Naive B cell (primary cell): ENCODE measurements around the gene CCDC70. TPM values are rescaled to one million over a fixed set of nuclear protein-coding genes. Genes with fewer than 3 reads are reported as not detected.

Experiments used
- ATAC-seq, 2 donors: fragments of 150-1000 bp; cut with Tn5 transposase; 2 replicates each; pipeline ENCODE4 v1.10.0; 2021; ENCODE audit warnings: low read depth in 2 of 2, mild to moderate bottlenecking in 2 of 2, moderate library complexity in 2 of 2
- DNase-seq: peaks from one replicate; pipeline ENCODE4 v3.0.0; 2022
- H3K27ac Mint-ChIP-seq, 6 donors: one replicate each; pipeline ENCODE4 v1.8.0; 2020 to 2022; ENCODE audit warnings: mild to moderate bottlenecking in 6 of 6, mixed read lengths in 6 of 6, moderate library complexity in 5 of 6, inconsistent platforms in 2 of 6
- H3K27me3 Mint-ChIP-seq, 3 donors: one replicate each; pipeline ENCODE4 v1.8.0; 2021 to 2022; ENCODE audit warnings: mixed read lengths in 3 of 3, mild to moderate bottlenecking in 1 of 3
- H3K36me3 Mint-ChIP-seq, 2 donors: one replicate each; pipeline ENCODE4 v1.8.0; 2020 to 2022; ENCODE audit warnings: mixed read lengths in 2 of 2, inconsistent platforms in 1 of 2, mild to moderate bottlenecking in 1 of 2
- H3K4me1 Mint-ChIP-seq, 3 donors: one replicate each; pipeline ENCODE4 v1.8.0; 2020 to 2022; ENCODE audit warnings: mixed read lengths in 3 of 3, inconsistent platforms in 1 of 3, mild to moderate bottlenecking in 1 of 3, moderate library complexity in 1 of 3
- H3K4me3 Mint-ChIP-seq, 8 donors: one replicate each; pipeline ENCODE4 v1.8.0; 2020 to 2022; ENCODE audit warnings: mild to moderate bottlenecking in 8 of 8, mixed read lengths in 8 of 8, moderate library complexity in 8 of 8, inconsistent platforms in 2 of 8
- H3K9me3 Mint-ChIP-seq, 7 donors: one replicate each; pipeline ENCODE4 v1.8.0; 2020 to 2022; ENCODE audit warnings: mixed read lengths in 7 of 7, mild to moderate bottlenecking in 5 of 7, inconsistent platforms in 2 of 7, moderate library complexity in 1 of 7
- polyA plus RNA-seq, 6 donors: library from polyadenylated mRNA; unstranded; fragments of 300-500 nt; fragmentation: Illumina TruSeq; gene quantifications; one replicate each; pipeline ENCODE4 v1.2.3, GENCODE V29; 2021; ENCODE audit warnings: low read depth in 6 of 6

The CCDC70 gene
- not detected for polyA plus RNA-seq

DNA sequence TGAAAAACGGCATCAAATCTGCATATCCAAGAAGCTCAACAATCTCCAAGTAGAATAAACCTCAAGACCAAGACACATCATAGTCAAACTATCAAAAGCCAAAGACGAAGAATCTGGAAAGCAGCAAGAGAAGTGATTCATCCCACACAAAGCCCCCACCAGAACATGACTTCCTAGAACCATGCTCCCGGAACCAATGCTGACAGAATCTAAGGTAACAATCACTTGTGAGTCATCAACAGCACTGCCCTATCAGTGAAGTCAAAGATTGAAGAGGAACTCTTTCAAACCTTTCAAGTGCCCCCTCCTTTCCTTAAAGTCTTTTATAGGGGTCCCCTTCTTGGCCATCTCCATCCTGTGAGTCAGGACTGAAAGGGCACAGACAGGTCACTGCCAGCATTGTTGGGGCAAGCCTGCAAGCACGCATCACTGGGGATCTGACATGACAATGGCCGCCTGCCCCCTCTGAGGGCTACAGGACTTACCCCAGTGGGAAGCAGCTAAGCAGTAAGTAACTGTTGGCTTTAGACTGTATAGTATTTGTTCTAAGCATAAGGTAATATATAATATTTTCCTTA is at the start of gene CCDC70:
Gene CCDC70 (plus strand): TSS at position 247 of the 578 bp plus-strand sequence. CDS start 3,443 bp downstream, outside the sequence.
- DNase-seq (no peak), ATAC-seq (no peak)
- no peaks in the 10 kb centered on the region for H3K36me3 Mint-ChIP-seq
- H3K27ac Mint-ChIP-seq = no peak within 1 kb of the TSS
- H3K27me3 Mint-ChIP-seq = peaks cover 0 to 13% (median 0%) of the 10 kb centered on the region in 3 donors
- no peaks in the 10 kb centered on the region for H3K4me1 Mint-ChIP-seq
- peak within 1 kb of the TSS in 2 of 8 donors; percentile 7 to 26 for H3K4me3 Mint-ChIP-seq
- H3K9me3 Mint-ChIP-seq = no peaks in the 10 kb centered on the region

DNA sequence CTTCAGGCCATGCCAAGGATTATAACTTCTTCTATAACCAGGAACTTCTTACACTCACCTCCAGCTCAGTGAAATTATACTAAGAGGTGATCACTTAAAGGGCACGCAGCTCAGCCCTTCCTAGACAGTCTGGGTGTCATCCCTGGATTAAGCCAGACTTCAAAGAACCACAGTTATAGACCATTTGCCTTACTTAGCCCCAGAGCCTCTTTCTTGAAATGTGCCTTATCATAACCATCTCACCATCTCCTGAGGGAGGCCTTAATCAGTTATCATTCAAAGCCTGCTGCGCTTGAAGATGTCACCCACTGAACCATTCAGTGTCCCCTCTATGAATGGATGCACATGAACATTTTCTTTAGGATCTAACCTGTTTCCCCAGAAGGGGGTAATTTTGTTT is 47.7 kb upstream of the CCDC70 start:
- H3K36me3 Mint-ChIP-seq = no peaks in the 10 kb centered on the region
- peak overlapping the region in 2 of 6 donors; percentile 63 to 68 for H3K27ac Mint-ChIP-seq
- H3K9me3 Mint-ChIP-seq = peaks cover 0 to under 1% (median 0%) of the 10 kb centered on the region in 7 donors
- peaks cover 20 to 38% (median 24%) of the 10 kb centered on the region in 3 donors for H3K4me1 Mint-ChIP-seq
- DNase-seq = no peak
- no peak for ATAC-seq
- no peaks in the 10 kb centered on the region for H3K27me3 Mint-ChIP-seq
- no peak overlapping the region for H3K4me3 Mint-ChIP-seq

DNA sequence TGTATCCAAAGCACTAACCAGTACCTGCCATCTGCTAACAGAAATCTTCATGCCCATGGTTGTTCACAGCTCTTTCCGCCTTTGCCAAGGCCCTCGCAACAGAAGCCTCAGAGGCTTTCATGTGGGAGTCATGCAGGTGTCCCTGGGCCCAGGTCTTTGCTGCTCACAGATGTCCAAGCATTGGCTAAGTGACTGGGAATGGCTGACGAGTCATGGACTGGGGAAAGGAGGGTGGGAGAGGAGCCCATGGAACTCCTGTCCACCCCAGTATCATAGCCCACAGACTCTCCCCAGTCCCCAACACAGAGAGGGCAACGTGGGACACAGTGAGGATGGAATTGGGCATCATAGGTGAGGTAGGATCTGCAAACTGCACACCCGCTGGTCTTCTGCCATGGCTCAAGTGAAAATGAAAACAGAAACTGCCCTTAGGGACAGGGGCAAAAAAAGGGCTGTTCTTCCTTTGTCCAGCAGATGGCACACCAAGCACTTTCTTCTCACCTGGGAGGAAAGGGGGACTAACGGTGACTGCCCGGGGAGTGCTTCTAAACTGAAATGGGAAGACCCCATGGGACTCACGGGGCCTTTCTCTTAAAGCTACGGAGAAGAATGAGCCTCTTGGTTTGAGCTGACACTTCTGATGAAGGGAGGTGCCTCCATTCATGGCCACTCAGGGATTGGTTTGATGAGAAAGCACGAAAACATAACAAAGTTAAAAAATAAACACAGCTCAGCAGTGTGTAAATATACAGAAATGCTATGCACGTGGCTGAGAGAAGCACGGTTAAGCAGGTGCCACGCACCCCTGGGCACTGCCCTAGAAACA is 46.7 kb upstream of the CCDC70 start:
- Mint-ChIP-seq H3K36me3 (no peaks in the 10 kb centered on the region), H3K27me3 (no peaks in the 10 kb centered on the region), H3K9me3 (no peaks in the 10 kb centered on the region), H3K4me3 (peak overlapping the region in 5 of 8 donors; percentile 28 to 71 (median 48)), H3K27ac (peak overlapping the region in 4 of 6 donors; percentile 44 to 64 (median 58)), H3K4me1 (peaks cover 28 to 48% (median 30%) of the 10 kb centered on the region in 3 donors)
- ATAC-seq = peak; percentile 89 to 90
- DNase-seq = peak; percentile 79

DNA sequence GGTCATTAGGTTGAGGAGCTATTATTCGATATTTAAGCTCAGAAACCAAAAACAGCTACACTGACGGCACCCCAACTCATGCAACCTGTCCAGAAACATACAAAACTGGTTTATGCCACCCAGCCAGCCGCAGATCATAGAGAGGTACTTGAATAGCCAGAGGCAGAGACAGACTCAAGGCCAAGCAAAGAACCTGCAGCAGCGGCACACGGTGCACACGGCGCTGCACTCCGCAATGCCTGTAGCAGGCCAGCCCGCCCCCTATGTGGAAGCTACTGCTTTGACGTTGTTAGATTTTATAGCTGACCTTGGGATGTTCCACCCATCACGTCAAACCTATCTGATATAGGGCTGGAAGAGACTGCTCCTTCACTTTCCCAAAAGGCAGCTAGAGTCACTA is 45.9 kb upstream of the CCDC70 start:
- Mint-ChIP-seq H3K4me3 (no peak overlapping the region), H3K36me3 (no peaks in the 10 kb centered on the region), H3K4me1 (peaks cover 28 to 54% (median 38%) of the 10 kb centered on the region in 3 donors), H3K27ac (no peak overlapping the region), H3K27me3 (no peaks in the 10 kb centered on the region), H3K9me3 (no peaks in the 10 kb centered on the region)
- no peak for ATAC-seq
- DNase-seq = no peak

DNA sequence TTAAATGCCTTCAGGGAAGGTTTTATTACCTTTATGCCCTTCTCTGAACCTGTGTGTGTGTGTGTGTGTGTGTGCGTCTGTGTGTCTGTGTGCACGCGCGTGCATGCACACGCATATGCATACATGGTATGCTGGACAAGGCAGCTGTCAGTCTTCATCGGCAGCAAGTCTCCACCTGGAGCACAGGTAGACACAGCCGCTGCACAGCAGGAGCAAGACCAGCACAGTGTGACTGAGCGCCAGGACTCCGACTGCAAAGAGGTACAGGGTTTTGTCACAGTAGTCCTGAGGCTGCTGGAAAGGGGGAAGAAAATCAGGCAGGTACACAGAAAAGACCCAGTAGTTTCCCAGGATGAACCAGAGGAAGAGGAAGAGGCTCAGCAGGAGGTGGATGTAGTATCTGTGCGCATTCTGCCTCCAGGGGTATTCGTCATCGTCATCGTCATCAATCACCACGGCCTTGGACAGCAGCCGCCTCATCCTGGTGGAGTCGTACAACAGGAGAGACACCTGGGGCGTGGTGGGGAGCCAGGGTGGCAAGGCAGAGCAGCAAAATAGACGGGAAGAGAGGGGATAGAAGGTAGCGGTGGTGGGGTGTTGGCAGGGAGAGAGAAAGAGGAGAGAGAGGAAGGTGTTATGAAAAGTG is 45.0 kb upstream of the CCDC70 start:
- no peaks in the 10 kb centered on the region for H3K9me3 Mint-ChIP-seq
- peaks cover 30 to 54% (median 44%) of the 10 kb centered on the region in 3 donors for H3K4me1 Mint-ChIP-seq
- ATAC-seq = no peak
- H3K27me3 Mint-ChIP-seq = no peaks in the 10 kb centered on the region
- no peaks in the 10 kb centered on the region for H3K36me3 Mint-ChIP-seq
- peak overlapping the region in 3 of 6 donors; percentile 15 to 29 (median 17) for H3K27ac Mint-ChIP-seq
- no peak overlapping the region for H3K4me3 Mint-ChIP-seq
- no peak for DNase-seq

DNA sequence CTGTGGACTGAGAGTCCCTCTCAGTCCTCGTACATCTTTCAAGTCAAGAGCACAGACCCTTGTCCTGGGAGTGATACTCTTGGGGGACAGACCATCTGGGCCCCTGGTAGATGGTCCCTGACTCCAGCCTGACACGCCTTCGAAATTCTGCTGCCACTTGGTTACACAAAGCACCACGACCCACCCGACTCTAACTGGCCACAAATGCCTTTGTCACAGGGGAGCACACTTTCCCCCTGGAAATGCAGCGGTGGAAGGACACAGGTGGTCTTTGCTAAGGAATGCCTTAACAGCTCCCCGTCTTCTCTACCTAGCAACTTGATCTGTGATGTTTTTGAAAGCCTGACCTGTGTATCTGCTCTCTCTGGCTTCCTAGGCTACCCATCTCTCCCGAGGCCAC is 44.1 kb upstream of the CCDC70 start:
- no peak for ATAC-seq
- DNase-seq = no peak
- Mint-ChIP-seq H3K27ac (peak overlapping the region in 1 of 6 donors; percentile 69), H3K4me1 (peaks cover 33 to 58% (median 49%) of the 10 kb centered on the region in 3 donors), H3K4me3 (no peak overlapping the region), H3K36me3 (no peaks in the 10 kb centered on the region), H3K9me3 (no peaks in the 10 kb centered on the region), H3K27me3 (no peaks in the 10 kb centered on the region)

DNA sequence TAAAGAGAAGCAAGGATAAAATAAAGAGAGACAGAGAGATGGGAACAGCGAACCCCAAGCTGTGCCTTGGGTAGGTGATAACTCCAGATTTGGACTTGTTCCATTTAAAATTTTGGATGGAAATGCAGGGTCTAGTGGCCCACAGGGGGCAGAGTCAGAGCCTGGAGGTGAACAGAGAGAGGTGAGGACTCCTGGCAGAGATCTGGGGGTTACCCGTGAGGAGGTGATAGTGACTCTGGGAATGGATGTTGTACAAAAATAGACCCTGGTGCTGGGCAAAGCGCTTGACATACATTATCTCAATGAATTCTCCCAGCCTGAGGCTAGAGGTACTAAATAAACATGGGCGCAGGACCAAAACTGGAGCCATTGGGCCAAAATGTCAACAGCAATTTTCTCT is 43.5 kb upstream of the CCDC70 start:
- Mint-ChIP-seq H3K4me1 (peaks cover 35 to 63% (median 51%) of the 10 kb centered on the region in 3 donors), H3K27ac (no peak overlapping the region), H3K9me3 (no peaks in the 10 kb centered on the region), H3K4me3 (no peak overlapping the region), H3K36me3 (no peaks in the 10 kb centered on the region), H3K27me3 (no peaks in the 10 kb centered on the region)
- ATAC-seq = no peak
- no peak for DNase-seq

DNA sequence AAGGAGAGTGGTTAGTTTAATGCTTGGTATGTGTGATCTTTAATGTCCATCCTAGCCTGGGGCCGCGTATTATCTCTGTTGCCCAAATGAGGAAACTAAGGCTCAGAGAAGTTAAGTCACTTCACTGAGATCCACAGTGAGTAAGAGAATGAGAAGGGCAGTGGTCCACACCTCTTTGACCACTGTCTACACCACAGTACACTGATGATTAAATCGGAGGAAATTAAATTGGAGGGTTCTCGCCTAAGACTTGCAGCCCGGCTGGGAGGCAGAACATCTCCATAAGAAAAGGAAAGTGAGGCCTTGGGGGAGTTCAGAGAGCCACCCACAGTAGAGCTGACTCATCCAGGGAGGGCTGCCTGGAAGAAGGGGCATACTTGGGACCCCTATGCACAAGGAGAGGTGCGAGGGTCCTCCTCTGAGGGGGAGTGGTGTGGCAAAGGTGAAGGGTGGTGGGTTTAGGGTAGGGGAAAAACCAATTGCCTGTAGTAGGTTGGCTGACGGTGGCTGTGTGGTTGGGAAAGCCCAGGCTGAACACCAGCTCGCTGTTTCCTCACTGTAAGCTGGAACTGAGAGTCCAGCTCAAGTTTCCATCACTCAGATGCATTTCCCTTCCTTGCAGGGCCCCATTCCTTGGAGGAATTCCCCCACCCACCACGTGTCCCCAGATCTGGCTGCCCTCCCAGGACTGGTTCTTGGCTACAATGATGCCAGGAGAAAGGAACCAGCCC is 42.8 kb upstream of the CCDC70 start:
- Mint-ChIP-seq H3K27me3 (no peaks in the 10 kb centered on the region), H3K4me3 (no peak overlapping the region), H3K36me3 (no peaks in the 10 kb centered on the region)

DNA sequence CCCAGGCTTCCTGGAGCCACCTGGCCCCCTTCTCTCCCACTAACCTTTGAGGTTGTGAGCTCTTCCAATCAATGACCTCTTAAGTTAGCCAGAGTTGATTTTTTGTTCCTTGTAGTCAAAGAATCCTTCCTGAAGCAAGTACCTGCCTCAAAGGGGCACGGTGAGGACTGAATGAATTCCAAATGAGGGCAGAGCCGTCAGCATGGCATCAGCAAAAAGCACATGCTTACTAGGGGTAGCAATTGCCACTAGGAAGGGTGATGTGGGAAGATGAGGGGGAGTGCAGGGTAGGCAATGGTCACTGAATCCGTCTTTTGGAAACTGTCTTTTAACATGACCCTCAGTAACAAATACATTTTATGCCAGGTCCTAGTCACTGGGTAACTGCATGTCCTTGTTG is 42.2 kb upstream of the CCDC70 start:
- peak overlapping the region in 1 of 6 donors; percentile 91 for H3K27ac Mint-ChIP-seq
- no peak overlapping the region for H3K4me3 Mint-ChIP-seq
- H3K36me3 Mint-ChIP-seq = no peaks in the 10 kb centered on the region
- ATAC-seq = no peak
- no peaks in the 10 kb centered on the region for H3K27me3 Mint-ChIP-seq
- H3K4me1 Mint-ChIP-seq = peaks cover 38 to 68% (median 57%) of the 10 kb centered on the region in 3 donors
- H3K9me3 Mint-ChIP-seq = no peaks in the 10 kb centered on the region
- DNase-seq = no peak

More for the DNA sequence above, 42.8 kb upstream of the CCDC70 start:
- Mint-ChIP-seq H3K9me3 (no peaks in the 10 kb centered on the region), H3K4me1 (peaks cover 35 to 64% (median 51%) of the 10 kb centered on the region in 3 donors), H3K27ac (peak overlapping the region in 3 of 6 donors; percentile 49 to 91 (median 56))
- ATAC-seq (no peak), DNase-seq (no peak)

DNA sequence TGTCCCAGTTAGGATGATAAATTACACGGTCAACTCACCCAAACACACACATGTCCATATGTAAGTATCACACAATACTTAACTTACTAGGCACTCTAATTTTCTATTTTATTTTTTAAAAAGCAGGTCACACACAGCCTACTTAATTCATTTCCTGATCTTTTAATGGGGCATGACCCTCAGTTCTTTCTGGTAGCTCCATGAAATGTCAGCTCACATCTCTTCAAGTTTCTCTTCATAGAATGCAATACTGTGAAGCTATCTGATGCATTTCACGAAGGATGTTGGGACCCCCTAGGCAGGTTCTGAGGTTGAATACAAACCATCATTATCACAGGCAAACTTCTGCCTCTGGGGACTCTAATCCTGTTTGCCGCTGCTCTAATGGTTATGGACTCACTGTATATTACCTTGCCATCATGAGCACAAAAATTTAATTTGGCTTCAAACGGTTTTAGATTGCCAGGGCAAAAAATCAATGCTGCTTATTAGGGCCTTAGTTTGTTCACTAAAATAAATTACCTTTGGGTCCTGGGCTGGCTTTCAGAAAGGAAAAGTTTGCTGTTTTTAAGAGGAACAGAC is 41.7 kb upstream of the CCDC70 start:
- ATAC-seq (no peak), DNase-seq (no peak)
- Mint-ChIP-seq H3K4me1 (peaks cover 37 to 68% (median 58%) of the 10 kb centered on the region in 3 donors), H3K27me3 (no peaks in the 10 kb centered on the region), H3K36me3 (no peaks in the 10 kb centered on the region), H3K4me3 (peak overlapping the region in 1 of 8 donors; percentile 69), H3K27ac (peak overlapping the region in 3 of 6 donors; percentile 10 to 63 (median 16)), H3K9me3 (no peaks in the 10 kb centered on the region)

DNA sequence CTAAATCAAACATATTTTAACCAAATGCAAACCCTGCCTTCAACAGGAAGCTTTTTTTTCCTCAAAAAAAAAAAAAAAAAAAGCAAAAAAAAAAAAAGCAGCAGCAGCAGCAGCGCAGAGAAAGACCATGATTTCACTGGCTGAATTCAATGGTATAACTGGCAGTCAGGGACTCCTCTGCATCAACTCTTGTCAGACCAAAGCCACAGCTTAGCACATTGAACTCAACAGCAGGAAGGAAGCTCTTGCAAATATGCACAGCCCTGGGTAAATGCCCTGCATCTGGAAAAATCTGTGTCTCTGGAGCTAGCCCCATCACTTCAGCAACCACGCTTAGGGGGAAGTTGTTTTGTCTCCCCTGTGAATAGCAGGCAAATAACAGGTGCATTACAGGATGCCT is 40.2 kb upstream of the CCDC70 start:
- Mint-ChIP-seq H3K9me3 (no peaks in the 10 kb centered on the region), H3K27ac (peak overlapping the region in 5 of 6 donors; percentile 31 to 89 (median 79)), H3K4me3 (peak overlapping the region; percentile 48 to 95 (median 82)), H3K4me1 (peaks cover 46 to 77% (median 68%) of the 10 kb centered on the region in 3 donors), H3K27me3 (no peaks in the 10 kb centered on the region), H3K36me3 (no peaks in the 10 kb centered on the region)
- DNase-seq (peak; percentile 59), ATAC-seq (peak; percentile 83 to 86)

DNA sequence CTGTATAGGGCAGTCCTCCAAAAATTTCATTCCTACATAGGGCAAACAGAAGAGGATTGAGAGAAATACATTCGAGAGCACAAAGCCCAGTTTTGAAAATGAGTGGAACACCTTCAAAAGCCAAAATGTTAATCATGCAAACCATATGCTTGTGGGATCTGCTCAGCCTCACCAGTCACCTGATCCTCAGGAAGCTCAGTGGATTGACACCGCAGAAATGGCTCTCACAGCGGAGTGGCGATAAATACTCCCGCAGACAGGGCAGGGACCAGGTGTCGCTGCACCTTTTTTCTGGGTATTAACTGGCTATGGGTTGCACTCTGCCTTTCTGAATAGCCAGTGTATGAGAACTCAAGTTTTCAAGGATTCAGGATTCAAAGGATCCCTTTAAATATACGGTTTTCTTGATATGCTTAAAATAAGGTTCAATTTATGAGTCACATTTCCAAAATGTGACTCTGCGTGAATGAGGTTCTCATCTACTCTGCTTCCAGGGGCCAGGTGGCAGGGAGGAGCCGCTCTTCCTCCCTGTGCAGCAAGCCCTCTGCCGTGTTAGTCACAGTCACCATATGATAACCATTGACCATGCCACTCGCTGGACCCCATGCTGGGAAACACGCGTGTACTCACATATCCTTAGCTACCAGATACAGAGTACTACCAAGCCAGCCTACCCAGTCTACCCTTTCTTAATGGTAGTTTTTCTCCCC is 39.5 kb upstream of the CCDC70 start:
- no peak for DNase-seq
- H3K27ac Mint-ChIP-seq = peak overlapping the region; percentile 12 to 89 (median 80)
- peaks cover 52 to 83% (median 74%) of the 10 kb centered on the region in 3 donors for H3K4me1 Mint-ChIP-seq
- ATAC-seq = peak in 1 of 2 donors; percentile 16
- no peaks in the 10 kb centered on the region for H3K9me3 Mint-ChIP-seq
- H3K27me3 Mint-ChIP-seq = no peaks in the 10 kb centered on the region
- H3K36me3 Mint-ChIP-seq = no peaks in the 10 kb centered on the region
- H3K4me3 Mint-ChIP-seq = peak overlapping the region; percentile 48 to 95 (median 82)
